Activated CD8-positive, alpha-beta T cell treated with anti-CD3 and anti-CD28 coated beads for 36 hours (primary cell): ENCODE data around the gene AUH. TPM values are rescaled to one million over a fixed set of nuclear protein-coding genes. Genes with fewer than 3 reads are reported as not detected.

Experiments used
- ATAC-seq: fragments of 200-7000 bp; cut with Tn5 transposase; one replicate; pipeline ENCODE4 v1.10.0; 2021; ENCODE audit warnings: mild to moderate bottlenecking, moderate library complexity
- CTCF ChIA-PET: fragments of 350-600 bp; sonication (Branson Sonifier 250); formaldehyde crosslinking; loops from one replicate; lab custom pipeline; 2021; ENCODE audit warnings: antibody characterized with exemption; lab: Charles Lee
- POLR2A ChIA-PET: fragments of 350-600 bp; sonication (Branson Sonifier 250); formaldehyde crosslinking; loops from one replicate; lab custom pipeline; 2021; ENCODE audit warnings: antibody characterized with exemption; lab: Charles Lee
- DNase-seq: peaks from one replicate; pipeline ENCODE4 v3.0.0-alpha.2; 2020
- H3K27ac Mint-ChIP-seq: one replicate; pipeline ENCODE4 v1.8.0; 2021; ENCODE audit warnings: mild to moderate bottlenecking, mixed read lengths
- H3K27me3 Mint-ChIP-seq: one replicate; pipeline ENCODE4 v1.8.0; 2021; ENCODE audit warnings: mixed read lengths
- H3K36me3 Mint-ChIP-seq: one replicate; pipeline ENCODE4 v1.8.0; 2021; ENCODE audit warnings: low read depth, mixed read lengths
- H3K4me1 Mint-ChIP-seq: one replicate; pipeline ENCODE4 v1.8.0; 2021; ENCODE audit warnings: low read depth, mixed read lengths
- H3K4me3 Mint-ChIP-seq: one replicate; pipeline ENCODE4 v1.8.0; 2021; ENCODE audit warnings: mild to moderate bottlenecking, moderate library complexity, mixed read lengths
- H3K9me3 Mint-ChIP-seq: one replicate; pipeline ENCODE4 v1.8.0; 2021; ENCODE audit warnings: mixed read lengths
- intact Hi-C: fragments of 100-400 bp; cut with micrococcal nuclease; formaldehyde crosslinking; loops from one replicate; pipeline ENCODE4 v1.10.0; 2022
- total RNA-seq, 2 experiments: library from RNA; stranded (reverse); gene quantifications; one replicate each; pipeline ENCODE4 v1.2.3, GENCODE V29; 2021
- TF ChIP-seq, protein P1 (sequence below): fragments of 200-600 bp; IDR thresholded peaks from one replicate; pipeline ENCODE4 v1.8.0; 2022; ENCODE audit warnings: antibody characterized with exemption, mild to moderate bottlenecking

Gene AUH
- total RNA-seq, 2 experiments from 2014 or later, result 30.8 to 31.1 TPM

DNA sequence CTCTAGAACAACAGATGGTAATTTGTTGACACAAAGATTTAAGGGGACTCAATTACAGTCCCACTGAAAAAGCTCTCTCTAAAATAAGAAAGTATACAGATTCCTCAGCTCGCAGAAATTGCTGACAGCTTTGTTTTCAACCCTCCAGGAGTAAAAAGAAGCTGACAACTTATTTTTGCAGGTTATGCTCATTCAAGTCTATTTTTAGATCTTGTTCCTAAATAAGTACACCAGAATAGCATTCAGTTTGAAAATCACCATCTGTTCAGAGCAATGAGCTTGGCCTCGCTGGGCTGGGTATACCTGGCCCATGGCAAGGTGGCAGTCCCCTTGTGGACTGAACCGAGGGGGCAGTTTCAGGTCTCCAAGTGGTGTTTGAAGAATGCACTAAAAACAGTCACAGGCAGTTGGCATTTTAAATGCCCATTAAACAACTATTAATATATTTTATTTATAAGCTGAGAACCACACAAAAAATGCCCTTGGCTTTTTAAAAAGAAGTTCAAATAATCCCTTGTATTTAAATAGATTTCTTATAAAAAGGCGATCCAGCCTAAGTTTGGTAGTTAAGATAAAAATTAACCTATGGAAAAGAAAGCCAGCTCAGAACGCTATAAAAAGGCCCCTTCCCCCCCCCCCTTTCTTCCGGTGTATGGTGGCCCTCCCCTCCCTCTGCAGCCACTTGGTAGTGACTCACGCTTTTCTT lies 169.2 kb downstream of the AUH start:
- H3K4me1 Mint-ChIP-seq, result peaks cover 59% of the 10 kb centered on the region
- DNase-seq (peak; percentile 61), ATAC-seq (no peak)
- TF ChIP-seq, protein P1, sequence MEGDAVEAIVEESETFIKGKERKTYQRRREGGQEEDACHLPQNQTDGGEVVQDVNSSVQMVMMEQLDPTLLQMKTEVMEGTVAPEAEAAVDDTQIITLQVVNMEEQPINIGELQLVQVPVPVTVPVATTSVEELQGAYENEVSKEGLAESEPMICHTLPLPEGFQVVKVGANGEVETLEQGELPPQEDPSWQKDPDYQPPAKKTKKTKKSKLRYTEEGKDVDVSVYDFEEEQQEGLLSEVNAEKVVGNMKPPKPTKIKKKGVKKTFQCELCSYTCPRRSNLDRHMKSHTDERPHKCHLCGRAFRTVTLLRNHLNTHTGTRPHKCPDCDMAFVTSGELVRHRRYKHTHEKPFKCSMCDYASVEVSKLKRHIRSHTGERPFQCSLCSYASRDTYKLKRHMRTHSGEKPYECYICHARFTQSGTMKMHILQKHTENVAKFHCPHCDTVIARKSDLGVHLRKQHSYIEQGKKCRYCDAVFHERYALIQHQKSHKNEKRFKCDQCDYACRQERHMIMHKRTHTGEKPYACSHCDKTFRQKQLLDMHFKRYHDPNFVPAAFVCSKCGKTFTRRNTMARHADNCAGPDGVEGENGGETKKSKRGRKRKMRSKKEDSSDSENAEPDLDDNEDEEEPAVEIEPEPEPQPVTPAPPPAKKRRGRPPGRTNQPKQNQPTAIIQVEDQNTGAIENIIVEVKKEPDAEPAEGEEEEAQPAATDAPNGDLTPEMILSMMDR, result no peak
- H3K27me3 Mint-ChIP-seq, result no peaks in the 10 kb centered on the region
- peak overlapping the region; percentile 91 for H3K27ac Mint-ChIP-seq
- peaks cover 18% of the 10 kb centered on the region for H3K9me3 Mint-ChIP-seq
- H3K4me3 Mint-ChIP-seq, result peak overlapping the region; percentile 67
- POLR2A ChIA-PET, result interaction anchor here (0.7 to 7.0 kb wide), 18 partner anchors 9 to 227 kb away, joined by 3 to 69 read pairs (median 7); partner anchors contain the start of gene AUH
- H3K36me3 Mint-ChIP-seq, result peaks cover 27% of the 10 kb centered on the region
- intact Hi-C loops, result loop anchor here (1.0 to 10.0 kb wide), 8 partner anchors 16 to 226 kb away; no protein-coding TSS in a partner anchor
- CTCF ChIA-PET, result interaction anchor here (0.8 to 3.7 kb wide), 18 partner anchors 15 to 277 kb away, joined by 3 to 20 read pairs (median 4); no protein-coding TSS in a partner anchor

GRCh38 chr9:91191411-91192380 lies 170.0 kb downstream of the AUH start:
- ATAC-seq, result no peak
- POLR2A ChIA-PET, result interaction anchor here (0.7 to 7.0 kb wide), 16 partner anchors 8 to 228 kb away, joined by 3 to 69 read pairs (median 8); partner anchors contain the start of gene AUH
- H3K4me1 Mint-ChIP-seq, result peaks cover 65% of the 10 kb centered on the region
- TF ChIP-seq, protein P1, result no peak
- peak overlapping the region; percentile 91 for H3K27ac Mint-ChIP-seq
- H3K36me3 Mint-ChIP-seq, result peaks cover 30% of the 10 kb centered on the region
- intact Hi-C loops, result loop anchor here (2.0 to 10.0 kb wide), 5 partner anchors 17 to 227 kb away; no protein-coding TSS in a partner anchor
- no peak overlapping the region for H3K4me3 Mint-ChIP-seq
- CTCF ChIA-PET, result interaction anchor here (0.9 to 3.7 kb wide), 15 partner anchors 8 to 277 kb away, joined by 3 to 20 read pairs (median 5); no protein-coding TSS in a partner anchor
- peak; percentile 36 for DNase-seq
- H3K9me3 Mint-ChIP-seq, result peaks cover 20% of the 10 kb centered on the region
- no peaks in the 10 kb centered on the region for H3K27me3 Mint-ChIP-seq

DNA sequence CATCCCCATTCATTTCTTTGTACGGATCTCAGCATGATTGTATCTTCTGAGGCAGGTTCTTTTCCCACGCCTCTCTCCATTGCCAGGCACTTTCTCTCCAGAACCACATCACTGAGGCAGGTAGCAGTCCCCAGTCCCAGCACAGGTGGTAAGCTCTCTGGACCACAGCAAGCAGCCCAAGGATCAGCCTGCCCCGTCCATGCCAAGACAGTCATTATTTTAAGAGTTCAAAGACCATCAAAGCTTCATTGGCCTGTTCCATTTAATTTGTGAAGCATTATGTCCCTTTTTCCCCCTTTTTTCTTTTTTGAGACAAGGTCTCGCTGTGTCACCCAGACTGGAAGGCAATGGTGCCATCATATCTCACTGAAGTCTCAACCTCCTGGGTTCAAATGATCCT lies 171.7 kb downstream of the AUH start:
- peaks cover 57% of the 10 kb centered on the region for H3K4me1 Mint-ChIP-seq
- intact Hi-C loops, result loop anchor here (5.0 to 10.0 kb wide), 2 partner anchors 65 to 167 kb away; no protein-coding TSS in a partner anchor

DNA sequence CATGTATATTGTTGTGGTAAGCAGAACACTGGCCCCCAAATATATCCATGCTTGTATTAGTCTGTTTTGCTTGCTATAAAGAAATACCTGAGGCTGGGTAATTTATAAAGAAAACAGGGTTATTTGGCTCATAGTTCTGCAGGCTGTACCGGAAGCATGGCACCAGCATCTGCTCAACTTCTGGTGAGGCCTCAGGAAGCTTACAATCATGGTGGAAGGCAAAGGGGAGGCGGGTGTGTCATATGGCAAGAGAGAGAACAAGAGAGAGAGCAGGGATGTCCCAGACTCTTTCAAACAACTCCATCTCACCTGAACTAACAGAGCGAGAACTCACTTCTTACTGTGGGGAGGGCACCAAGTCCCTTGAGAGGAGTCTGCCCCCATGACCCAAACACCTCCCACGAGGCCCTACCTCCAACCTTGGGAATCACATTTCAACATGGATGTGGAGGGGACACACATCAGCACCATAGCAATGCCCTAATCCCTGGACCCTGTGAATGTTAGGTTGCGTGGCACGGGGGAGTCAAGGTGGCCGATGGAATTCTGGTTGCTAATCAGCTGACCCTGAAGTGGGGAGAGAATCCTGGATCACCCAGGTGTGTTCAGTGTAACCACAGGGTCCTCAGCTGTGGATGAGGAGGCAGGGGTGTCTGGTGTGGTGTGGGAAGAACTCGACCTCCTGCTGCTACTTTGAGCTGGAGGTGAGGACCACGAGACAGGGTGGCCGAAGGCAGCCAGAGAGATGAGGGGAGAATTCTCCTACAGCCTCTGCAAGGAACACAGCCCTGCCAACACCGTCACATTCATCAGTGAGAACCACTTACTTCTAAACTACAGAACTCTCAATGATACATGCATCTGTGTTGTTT lies 172.8 kb downstream of the AUH start:
- peaks cover 20% of the 10 kb centered on the region for H3K9me3 Mint-ChIP-seq
- intact Hi-C loops, result no loop called here
- H3K27me3 Mint-ChIP-seq, result no peaks in the 10 kb centered on the region
- peak overlapping the region; percentile 44 for H3K27ac Mint-ChIP-seq
- TF ChIP-seq, protein P1, result no peak
- H3K4me3 Mint-ChIP-seq, result no peak overlapping the region
- peaks cover 19% of the 10 kb centered on the region for H3K36me3 Mint-ChIP-seq
- ChIA-PET POLR2A (interaction anchor here (1.3 to 1.6 kb wide), 3 partner anchors 11 to 42 kb away, joined by 3 read pairs; no protein-coding TSS in a partner anchor), CTCF (no interaction called here)
- DNase-seq (no peak), ATAC-seq (no peak)
- H3K4me1 Mint-ChIP-seq, result peaks cover 46% of the 10 kb centered on the region

More for the DNA sequence above, 171.7 kb downstream of the AUH start:
- peaks cover 23% of the 10 kb centered on the region for H3K36me3 Mint-ChIP-seq
- DNase-seq (no peak), ATAC-seq (no peak)
- H3K27ac Mint-ChIP-seq, result peak overlapping the region; percentile 44
- no peak overlapping the region for H3K4me3 Mint-ChIP-seq
- peaks cover 20% of the 10 kb centered on the region for H3K9me3 Mint-ChIP-seq
- TF ChIP-seq, protein P1, result no peak
- POLR2A ChIA-PET, result interaction anchor here (1.3 to 7.0 kb wide), 5 partner anchors 13 to 39 kb away, joined by 3 to 69 read pairs (median 32); no protein-coding TSS in a partner anchor
- CTCF ChIA-PET, result interaction anchor here (1.5 to 3.7 kb wide), 2 partner anchors 10 to 25 kb away, joined by 3 to 20 read pairs; no protein-coding TSS in a partner anchor
- H3K27me3 Mint-ChIP-seq, result no peaks in the 10 kb centered on the region
